Measurements from ENCODE around the gene PREX1.

PREX1 gene

GRCh38 chr20:48679599-48679998 is 148.2 kb downstream of the PREX1 start:
- peak; percentile 80 for DNase-seq (ENCODE audit: low spot score)

DNA sequence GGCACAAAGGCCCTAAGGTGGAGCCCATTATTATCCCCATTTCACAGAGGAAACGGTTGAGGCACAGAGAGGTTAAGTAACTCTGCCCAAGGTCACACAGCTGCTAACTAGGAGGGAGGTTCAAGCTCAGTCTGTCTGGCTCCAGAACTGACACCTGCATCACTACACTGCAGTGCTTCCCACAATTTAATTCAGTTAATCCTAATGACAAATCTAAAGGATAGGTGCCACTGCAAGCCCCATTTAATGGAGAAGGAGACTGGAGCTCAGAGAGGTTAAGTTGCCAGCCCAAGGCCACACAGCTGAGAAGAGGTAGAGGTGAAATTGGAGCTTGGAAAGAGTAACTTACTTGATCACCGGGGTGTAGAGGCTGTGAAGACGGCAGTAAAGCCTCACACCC is 148.8 kb downstream of the PREX1 start:
- no peak for DNase-seq (ENCODE audit: low spot score)

DNA sequence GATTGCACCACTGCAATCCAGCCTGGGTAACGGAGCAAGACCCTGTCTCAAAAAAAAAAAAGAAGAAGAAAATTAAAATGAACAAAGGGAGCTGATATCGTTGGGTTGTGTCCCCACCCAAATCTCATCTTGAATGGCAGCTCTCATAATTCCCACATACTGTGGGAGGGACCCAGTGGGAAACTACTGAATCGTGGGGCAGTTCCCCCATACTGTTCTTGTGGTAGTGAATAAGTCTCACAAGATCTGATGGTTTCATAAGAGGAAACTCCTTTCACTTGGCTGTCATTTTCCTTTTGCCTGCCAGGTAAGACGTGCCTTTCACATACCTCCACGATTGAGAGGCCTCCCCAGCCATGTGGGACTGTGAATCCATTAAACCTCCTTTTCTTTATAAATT is 149.4 kb downstream of the PREX1 start:
- no peak for DNase-seq (ENCODE audit: low spot score)

DNA sequence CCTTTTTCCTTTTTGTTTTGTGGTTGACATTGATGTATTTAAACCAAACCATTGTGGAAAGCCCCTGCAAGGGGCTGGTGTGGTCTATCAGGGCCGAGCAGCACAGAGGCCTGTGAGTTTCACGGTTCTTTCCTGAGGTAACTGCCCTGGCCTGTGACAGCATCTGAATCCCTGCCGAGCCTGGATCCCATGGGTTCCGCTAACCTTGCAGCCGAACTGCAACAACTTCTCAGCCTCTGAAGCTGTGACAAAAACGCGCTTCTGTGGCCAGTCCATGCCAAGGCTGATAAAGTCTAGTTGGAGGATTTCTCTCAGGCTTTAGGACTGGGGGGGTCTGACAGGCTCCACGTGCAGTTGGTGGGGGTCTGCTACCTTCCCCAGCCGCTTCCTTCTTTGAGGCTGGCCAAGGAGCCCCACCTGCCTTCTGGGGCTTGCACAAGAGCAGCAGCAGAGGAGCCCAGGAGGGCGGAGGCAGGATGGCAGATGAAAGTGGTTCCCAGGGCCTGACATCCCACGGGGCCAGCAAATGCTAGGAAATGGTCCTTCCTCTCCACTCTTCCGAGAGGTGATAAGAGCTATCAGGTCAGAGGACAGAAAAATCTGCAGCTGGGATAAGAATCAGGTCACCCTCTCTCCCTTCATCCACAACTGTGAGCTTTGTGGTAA is 150.9 kb downstream of the PREX1 start:
- no peak for DNase-seq (ENCODE audit: low spot score)

GRCh38 chr20:48676125-48676524 is 151.7 kb downstream of the PREX1 start:
- no peak for DNase-seq (ENCODE audit: low spot score)

DNA sequence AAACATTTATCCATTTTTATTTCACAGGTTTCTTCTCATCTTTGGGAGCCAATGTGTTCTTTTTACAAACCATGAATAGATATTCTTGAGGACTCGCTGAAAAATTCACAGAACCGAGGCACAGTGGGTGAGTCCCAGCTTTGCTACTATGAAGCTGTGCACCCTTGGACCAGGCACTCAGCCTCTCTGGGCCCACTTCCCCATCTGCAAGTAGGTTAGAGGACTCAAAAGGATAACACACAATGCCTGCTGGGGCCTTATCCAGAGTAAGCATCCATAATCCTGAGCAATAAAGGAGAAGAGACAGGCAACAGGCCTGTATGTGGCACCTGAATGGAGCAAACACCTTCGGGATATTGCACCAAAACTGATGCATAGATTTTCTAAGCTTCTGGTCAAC is 153.3 kb downstream of the PREX1 start:
- DNase-seq (ENCODE audit: low spot score), result no peak

GRCh38 chr20:48673507-48673906 is 154.3 kb downstream of the PREX1 start:
- DNase-seq (ENCODE audit: low spot score), result no peak

DNA sequence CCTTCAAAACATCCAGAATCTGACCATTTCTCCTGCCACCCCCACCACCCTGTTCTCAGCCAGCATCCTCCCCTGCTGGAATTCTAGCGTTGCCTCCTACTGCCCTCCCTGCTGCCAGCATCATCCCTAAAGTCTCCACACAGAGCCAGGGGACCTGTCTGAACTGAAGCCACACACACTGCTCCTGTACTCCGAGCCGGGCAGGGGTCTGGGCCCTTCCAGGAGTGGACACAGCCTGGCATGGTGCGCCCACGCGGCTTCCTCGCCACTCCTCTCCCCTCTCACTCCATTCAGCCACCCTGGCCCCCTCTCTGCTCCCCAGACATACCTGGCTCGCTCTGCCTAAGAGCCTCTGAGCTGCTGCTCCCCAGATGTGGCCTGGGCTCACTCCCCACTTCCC is 155.5 kb downstream of the PREX1 start:
- DNase-seq (ENCODE audit: low spot score), result no peak

- no peak for DNase-seq (ENCODE audit: low spot score)
These were observed 156.7 kb downstream of the PREX1 start for GRCh38 chr20:48671141-48671540.

DNA sequence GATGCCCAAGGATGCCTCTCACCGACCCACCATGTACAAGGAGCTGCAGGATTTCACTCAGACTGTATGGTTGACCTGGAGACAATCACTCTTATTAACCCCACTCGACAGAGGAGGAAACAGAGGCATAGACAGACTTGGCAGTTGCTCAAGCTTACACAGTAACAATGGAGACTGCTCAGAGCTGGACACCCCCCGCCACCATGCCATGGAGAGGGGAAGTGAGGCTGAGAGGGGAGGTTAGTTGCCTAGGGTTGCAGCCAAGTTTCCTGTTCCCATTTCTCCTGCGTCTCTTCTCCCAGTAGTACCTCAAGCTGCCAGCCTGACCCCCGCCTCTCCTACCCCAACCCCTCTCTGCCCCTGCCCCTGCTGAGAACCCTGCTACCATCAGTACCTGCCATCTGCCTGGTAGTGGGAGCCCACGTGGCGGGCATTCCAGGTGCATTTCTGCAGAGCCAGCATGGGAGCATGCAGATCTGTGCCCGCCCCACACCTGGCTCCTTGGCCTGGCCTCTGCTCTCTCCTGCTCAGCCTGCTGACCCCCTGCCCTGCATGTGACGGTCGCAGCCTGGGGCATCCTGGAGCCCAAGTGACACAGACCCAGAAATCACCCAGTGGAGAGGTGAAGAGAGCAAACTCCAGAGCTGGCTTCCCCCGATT is 157.7 kb downstream of the PREX1 start:
- no peak for DNase-seq (ENCODE audit: low spot score)

- DNase-seq (ENCODE audit: low spot score), result no peak
These were observed 159.3 kb downstream of the PREX1 start for GRCh38 chr20:48668451-48668946.

- no peak for DNase-seq (ENCODE audit: low spot score)
These were observed 159.8 kb downstream of the PREX1 start for GRCh38 chr20:48667889-48668413.

DNA sequence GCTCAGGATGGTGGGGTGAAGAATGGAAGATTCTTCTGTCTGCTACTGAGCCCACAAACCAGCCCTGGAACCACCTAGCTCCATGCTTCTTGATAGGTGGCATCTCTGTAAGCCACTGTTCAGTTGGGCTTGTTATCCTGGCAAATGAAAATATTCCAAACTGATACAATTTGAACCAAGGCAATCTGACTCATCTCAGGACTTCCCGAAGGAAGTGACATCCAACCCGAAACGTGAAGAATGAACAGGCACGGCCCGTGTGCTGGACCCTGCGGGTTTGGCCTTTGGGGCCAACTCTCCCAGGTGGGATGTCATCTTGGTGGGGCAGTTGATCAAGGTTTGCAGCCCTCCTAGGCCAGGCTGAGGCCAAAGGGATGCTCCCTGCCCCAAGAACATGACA is 160.3 kb downstream of the PREX1 start:
- no peak for DNase-seq (ENCODE audit: low spot score)

GRCh38 chr20:48665785-48666184 is 162.0 kb downstream of the PREX1 start:
- no peak for DNase-seq (ENCODE audit: low spot score)

DNA sequence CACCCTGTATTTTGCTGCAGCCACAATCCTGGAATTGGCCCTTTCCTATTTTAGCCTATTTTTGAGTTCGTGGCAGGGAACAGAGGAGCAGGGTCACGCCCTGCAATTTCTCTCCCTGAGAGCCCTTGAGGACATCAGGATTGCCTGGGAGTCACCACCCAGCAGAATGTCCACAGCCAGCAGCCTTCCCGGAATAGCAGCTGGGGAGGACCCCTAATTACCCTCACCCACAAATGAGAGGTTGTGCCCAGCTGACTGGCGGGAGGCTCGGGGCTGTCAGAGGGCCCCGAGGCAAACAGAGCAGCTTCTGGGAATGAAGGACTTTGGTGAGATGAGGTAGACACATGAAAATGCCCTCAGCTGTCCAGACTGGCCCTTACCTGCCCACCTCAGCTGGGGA is 165.1 kb downstream of the PREX1 start:
- DNase-seq (ENCODE audit: low spot score), result no peak

DNA sequence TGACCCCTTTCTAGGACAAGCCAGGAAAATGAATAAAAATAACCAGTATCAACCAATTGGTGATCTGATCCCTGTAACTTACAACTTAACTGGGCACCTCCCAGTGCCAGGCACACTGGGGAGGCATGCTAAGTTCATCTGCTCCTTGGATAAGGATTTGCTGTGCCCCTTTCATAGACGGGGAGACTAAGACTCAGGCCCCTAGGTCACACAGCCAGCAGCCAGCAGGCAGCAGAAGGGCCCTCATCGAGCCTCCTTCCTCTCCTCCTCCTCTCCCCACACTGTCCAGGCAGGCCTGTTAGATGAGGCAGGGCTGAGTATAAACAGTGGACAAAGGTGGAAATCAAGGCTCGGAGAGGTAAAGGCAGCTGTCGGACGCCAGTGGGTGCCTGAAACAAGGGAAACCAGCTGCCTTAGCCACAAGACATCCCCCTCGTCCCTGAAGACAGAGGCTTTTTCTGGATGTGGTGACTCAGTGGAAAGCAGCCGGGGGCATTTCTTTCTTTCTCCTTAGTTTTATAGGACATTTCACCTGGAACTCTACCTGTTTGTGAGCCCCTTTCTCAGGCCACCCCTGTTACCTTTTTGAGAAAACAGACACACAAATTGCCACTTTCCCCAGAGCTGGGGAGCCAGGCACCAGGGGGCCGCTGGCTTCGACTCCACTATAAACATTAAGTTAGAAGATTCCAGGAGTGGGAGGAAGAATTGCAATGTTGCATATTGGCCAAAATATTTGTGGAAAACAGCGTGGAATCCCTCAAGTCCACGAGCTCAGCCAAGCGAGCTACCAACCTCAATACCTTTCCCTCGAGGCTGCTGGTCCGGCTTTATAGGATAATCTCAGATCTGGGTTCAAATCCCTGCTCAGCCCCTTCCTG is 166.0 kb downstream of the PREX1 start:
- DNase-seq (ENCODE audit: low spot score), result no peak

DNA sequence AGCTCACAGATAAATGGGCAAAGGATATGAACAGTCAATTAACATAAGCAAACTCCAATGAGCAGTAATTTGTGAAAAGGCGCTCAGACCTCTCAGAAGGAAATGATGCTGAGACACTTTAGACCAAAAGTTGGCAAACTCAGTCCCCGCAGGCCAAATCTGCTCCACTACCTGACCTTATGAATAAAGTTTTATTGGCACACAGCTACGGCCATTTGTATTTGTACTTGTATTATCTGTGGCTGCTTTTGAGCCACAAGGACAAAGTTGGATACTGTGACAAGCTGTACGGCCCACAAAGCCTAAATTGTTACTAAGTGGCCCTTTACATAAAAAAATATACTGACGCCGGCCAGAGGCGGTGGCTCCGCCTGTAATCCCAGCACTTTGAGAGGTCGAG is 167.0 kb downstream of the PREX1 start:
- DNase-seq (ENCODE audit: low spot score), result no peak

- DNase-seq (ENCODE audit: low spot score), result no peak
These were observed 167.9 kb downstream of the PREX1 start for GRCh38 chr20:48659858-48660257.

- no peak for DNase-seq (ENCODE audit: low spot score)
These were observed 169.3 kb downstream of the PREX1 start for GRCh38 chr20:48658505-48658904.

DNA sequence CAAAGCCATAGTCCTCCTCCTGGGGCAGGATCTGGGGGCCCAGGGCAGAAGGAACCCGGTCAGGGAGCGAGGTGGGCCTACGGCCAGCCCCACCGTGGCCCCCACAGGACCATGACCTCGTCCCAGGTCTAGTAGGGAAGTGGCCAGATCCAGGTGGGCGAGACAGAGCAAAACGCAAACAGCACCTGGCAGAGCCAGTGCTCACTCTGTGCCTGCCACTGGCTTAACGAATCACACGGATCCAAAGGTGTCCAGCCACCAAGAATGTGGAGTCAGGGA is 169.7 kb downstream of the PREX1 start:
- DNase-seq (ENCODE audit: low spot score), result no peak

DNA sequence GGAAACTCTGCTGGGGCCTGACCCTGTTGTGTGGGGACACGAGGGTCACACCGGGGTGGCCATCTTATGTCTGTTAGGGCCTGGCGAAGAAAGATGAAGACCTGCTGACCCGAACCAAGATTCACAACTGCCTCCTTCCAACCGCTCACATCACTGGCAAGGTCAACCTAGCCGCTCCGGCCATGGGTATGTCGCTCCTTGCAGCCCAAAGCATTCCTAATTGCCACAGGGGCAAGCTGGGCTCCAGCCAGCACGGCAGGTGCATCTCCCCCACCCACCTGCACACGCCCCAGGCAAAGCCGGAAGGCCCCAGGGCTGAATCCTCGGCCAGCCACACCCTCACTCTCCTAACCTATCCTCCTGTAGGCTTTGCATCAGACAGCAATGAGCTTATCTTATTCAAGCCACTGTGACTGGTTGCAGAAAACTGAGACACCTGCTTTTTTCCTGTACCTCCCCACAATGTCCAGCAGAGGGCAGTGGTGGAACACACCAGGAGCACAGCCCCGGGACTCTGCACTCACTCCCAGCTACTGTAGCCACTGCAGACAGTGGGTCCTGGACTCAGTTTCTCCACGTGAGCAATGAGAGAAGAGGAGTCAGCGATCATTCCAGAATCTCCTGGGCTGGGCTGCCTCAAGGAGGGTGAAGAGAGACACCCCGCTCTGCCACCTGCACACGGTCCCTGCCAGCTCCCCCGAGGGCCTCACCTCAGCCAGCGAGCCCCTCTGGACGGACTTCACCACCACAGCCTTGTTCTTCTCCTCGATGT is 170.2 kb downstream of the PREX1 start:
- DNase-seq (ENCODE audit: low spot score), result peak; percentile 91

- DNase-seq (ENCODE audit: low spot score), result peak; percentile 15
These were observed 171.1 kb downstream of the PREX1 start for GRCh38 chr20:48656661-48657211.

All from NAMALWA (cell line).